Neuron (in vitro differentiated cells): ENCODE measurements around the gene SCAF1.

ENCODE experiments used
- H2AFZ ChIP-seq: one replicate; pipeline ENCODE4 v1.6.1; 2013; ENCODE audit warnings: low read depth, mild to moderate bottlenecking, inconsistent platforms, low read length, moderate library complexity
- H3K27me3 ChIP-seq: one replicate; pipeline ENCODE4 v1.6.1; 2013; ENCODE audit warnings: low read length; ENCODE audit not compliant: insufficient read depth
- H3K36me3 ChIP-seq: one replicate; pipeline ENCODE4 v1.6.1; 2013; ENCODE audit warnings: low read length; ENCODE audit not compliant: insufficient read depth
- H3K4me1 ChIP-seq: one replicate; pipeline ENCODE4 v1.6.1; 2013; ENCODE audit warnings: low read length; ENCODE audit not compliant: insufficient read depth
- H3K4me3 ChIP-seq: 2 replicates; pipeline ENCODE4 v1.5.1; 2013; ENCODE audit warnings: mild to moderate bottlenecking, low read length, moderate library complexity
- H3K9me3 ChIP-seq: one replicate; pipeline ENCODE4 v1.6.1; 2013; ENCODE audit warnings: low read length

The SCAF1 gene

GRCh38 chr19:49672131-49672919, 30.3 kb downstream of the SCAF1 start:
- Histone ChIP-seq H2AFZ (peak overlapping the region; percentile 39), H3K36me3 (peaks cover 11% of the 10 kb centered on the region), H3K9me3 (no peaks in the 10 kb centered on the region), H3K4me1 (peaks cover 7% of the 10 kb centered on the region), H3K4me3 (peak overlapping the region; percentile 27), H3K27me3 (no peaks in the 10 kb centered on the region)

GRCh38 chr19:49676136-49676783, 34.3 kb downstream of the SCAF1 start:
- peak overlapping the region; percentile 52 for H3K4me3 ChIP-seq
- H3K9me3 ChIP-seq: no peaks in the 10 kb centered on the region
- no peaks in the 10 kb centered on the region for H3K27me3 ChIP-seq
- H3K36me3 ChIP-seq: peaks cover 9% of the 10 kb centered on the region
- H3K4me1 ChIP-seq: peaks cover 34% of the 10 kb centered on the region
- H2AFZ ChIP-seq: peak overlapping the region; percentile 73

GRCh38 chr19:49676784-49677230, 34.8 kb downstream of the SCAF1 start:
- H3K27me3 ChIP-seq: no peaks in the 10 kb centered on the region
- peaks cover 32% of the 10 kb centered on the region for H3K4me1 ChIP-seq
- H3K4me3 ChIP-seq: peak overlapping the region; percentile 95

DNA sequence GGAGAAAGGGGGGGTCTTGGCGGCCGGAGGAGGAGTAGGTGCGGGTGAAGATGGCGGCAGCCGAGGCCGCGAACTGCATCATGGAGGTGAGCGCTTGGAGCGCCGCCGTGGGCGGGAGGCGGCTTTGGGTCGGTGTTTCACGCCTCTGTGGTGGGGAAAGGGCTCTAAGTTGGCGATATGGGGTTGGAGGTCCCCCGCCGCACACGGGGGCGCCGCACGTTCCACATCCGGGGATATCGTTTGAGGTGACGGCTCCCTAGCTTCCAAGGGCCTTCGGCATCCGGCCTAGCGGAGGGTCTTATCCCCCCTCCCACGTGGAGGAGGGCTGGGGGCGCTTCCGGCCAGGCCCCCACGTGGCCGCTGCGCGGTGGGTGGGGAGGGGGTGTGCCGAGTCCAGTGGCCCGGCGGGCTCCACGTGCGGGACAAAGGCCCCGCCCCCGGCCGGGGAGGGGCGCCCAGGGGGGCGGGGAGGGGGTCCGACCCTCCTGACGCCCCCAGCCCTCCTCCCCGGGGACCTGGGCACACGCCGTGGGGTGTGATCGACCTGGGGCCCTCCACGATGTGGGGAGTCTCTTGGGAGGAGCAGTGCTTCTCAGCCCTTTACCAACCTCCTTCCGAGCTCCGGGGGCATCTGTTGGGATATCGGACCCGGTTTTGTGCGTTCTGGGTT, 35.4 kb downstream of the SCAF1 start, which contains the start of gene PRMT1:
PRMT1 (plus strand) TSS at position 41 of the 670 bp plus-strand sequence; CDS start at position 51, 10 bp downstream.
- Histone ChIP-seq H3K27me3 (no peaks in the 10 kb centered on the region), H3K4me1 (peaks cover 28% of the 10 kb centered on the region), H3K4me3 (peak within 1 kb of the TSS; percentile 95), H2AFZ (peak within 1 kb of the TSS; percentile 73), H3K36me3 (peaks cover 18% of the 10 kb centered on the region), H3K9me3 (no peaks in the 10 kb centered on the region)

More at GRCh38 chr19:49676784-49677230, 34.8 kb downstream of the SCAF1 start:
- H3K36me3 ChIP-seq: peaks cover 12% of the 10 kb centered on the region
- no peaks in the 10 kb centered on the region for H3K9me3 ChIP-seq
- H2AFZ ChIP-seq: no peak overlapping the region

DNA sequence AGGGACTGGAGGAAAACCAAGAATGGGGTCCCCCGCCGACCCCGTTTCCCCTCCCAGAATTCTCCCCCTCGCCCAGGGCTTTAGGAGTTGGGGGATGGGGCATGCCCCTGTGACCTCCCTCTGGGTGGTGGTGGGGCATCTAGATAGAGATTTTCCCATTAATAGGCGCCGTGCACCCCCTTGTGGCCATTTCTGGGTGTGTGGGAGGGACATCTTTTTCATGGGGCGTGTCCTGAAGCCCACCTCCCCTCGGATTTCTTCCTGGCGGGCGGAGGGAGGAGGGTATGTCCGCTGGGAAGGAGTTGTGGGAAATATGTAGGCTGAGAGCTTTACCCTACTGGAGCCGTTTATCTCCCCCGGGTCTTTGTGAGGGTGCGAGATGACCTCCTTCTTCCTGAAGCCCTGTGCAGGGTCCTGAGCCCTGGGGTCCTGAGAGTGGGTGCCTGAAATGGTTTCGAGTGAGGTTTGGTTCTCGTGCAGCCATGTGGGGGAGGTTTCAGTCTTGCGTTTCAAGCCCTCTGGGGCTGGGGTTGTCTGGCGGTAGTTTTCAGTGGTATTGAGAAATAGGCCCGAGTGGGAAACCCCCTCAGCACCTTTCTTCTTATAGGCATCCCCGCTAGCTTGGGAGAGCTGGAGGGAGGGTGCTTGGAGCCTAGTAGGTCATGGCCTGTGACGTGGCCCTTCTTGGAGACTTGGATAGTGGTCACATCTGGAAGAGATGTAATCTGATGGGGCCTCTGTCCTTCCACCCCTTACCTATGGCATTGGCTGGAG, 36.1 kb downstream of the SCAF1 start:
- H3K27me3 ChIP-seq: no peaks in the 10 kb centered on the region
- H2AFZ ChIP-seq: no peak overlapping the region
- peaks cover 23% of the 10 kb centered on the region for H3K36me3 ChIP-seq
- no peaks in the 10 kb centered on the region for H3K9me3 ChIP-seq
- peak overlapping the region; percentile 95 for H3K4me3 ChIP-seq
- peaks cover 28% of the 10 kb centered on the region for H3K4me1 ChIP-seq

GRCh38 chr19:49678985-49679770, 37.2 kb downstream of the SCAF1 start:
- H3K4me1 ChIP-seq: peaks cover 28% of the 10 kb centered on the region
- H3K36me3 ChIP-seq: peaks cover 26% of the 10 kb centered on the region
- H3K9me3 ChIP-seq: no peaks in the 10 kb centered on the region
- no peak overlapping the region for H3K4me3 ChIP-seq
- H3K27me3 ChIP-seq: no peaks in the 10 kb centered on the region
- H2AFZ ChIP-seq: no peak overlapping the region

GRCh38 chr19:49679771-49680413, 37.9 kb downstream of the SCAF1 start:
- no peak overlapping the region for H3K4me3 ChIP-seq
- H2AFZ ChIP-seq: no peak overlapping the region
- H3K9me3 ChIP-seq: no peaks in the 10 kb centered on the region
- H3K4me1 ChIP-seq: peaks cover 28% of the 10 kb centered on the region
- peaks cover 33% of the 10 kb centered on the region for H3K36me3 ChIP-seq
- no peaks in the 10 kb centered on the region for H3K27me3 ChIP-seq

DNA sequence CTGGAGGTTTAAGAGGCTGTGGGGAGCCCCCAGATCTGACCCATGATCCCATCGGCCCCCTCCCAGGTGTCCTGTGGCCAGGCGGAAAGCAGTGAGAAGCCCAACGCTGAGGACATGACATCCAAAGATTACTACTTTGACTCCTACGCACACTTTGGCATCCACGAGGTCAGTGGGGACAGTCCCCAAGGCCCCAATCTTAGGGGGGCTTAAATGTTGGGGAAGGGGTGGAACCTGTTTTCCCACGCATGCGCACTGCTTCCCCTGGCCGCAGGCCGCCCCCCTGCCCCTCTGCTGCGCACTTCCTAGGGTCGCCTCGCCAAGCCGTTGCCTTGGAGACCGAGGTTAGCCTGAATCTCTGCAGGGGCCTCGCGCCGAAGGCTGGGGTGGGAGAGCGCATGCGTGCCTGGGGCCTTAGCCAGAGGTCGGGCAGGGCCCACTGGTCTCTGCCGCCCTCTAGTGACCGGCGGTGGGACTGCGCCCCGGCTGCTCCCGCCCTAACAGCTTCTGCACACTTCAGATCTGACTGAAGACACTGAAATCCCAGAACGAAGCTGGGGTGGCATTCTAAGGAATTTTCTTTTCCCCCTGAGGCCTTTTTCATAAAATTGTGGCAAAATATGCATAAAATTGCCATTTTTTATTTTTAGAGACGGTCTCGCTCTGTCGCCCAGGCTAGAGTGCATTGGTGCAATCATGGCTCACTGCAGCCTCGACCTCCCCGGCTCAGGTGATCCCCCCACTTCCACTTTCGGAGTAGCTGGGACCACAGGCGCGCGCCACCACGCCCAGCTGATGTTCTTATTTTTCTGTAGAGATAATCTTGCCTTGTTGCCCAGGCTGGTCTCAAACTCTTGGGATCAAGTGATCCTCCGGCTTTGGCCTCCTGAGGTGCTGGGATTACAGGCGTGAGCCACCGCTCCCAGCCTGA, 38.7 kb downstream of the SCAF1 start:
- H3K4me3 ChIP-seq: no peak overlapping the region
- peaks cover 40% of the 10 kb centered on the region for H3K36me3 ChIP-seq
- no peak overlapping the region for H2AFZ ChIP-seq
- peaks cover 28% of the 10 kb centered on the region for H3K4me1 ChIP-seq
- no peaks in the 10 kb centered on the region for H3K27me3 ChIP-seq
- no peaks in the 10 kb centered on the region for H3K9me3 ChIP-seq

- Histone ChIP-seq H3K4me1 (peaks cover 28% of the 10 kb centered on the region), H3K36me3 (peaks cover 48% of the 10 kb centered on the region)
These were observed 39.8 kb downstream of the SCAF1 start for GRCh38 chr19:49681830-49682229.

GRCh38 chr19:49682274-49682673, 40.3 kb downstream of the SCAF1 start:
- no peak overlapping the region for H3K4me3 ChIP-seq
- peaks cover 50% of the 10 kb centered on the region for H3K36me3 ChIP-seq
- no peaks in the 10 kb centered on the region for H3K27me3 ChIP-seq
- H3K4me1 ChIP-seq: peaks cover 28% of the 10 kb centered on the region
- no peak overlapping the region for H2AFZ ChIP-seq
- no peaks in the 10 kb centered on the region for H3K9me3 ChIP-seq

More at GRCh38 chr19:49681830-49682229, 39.8 kb downstream of the SCAF1 start:
- H3K9me3 ChIP-seq: no peaks in the 10 kb centered on the region
- no peak overlapping the region for H3K4me3 ChIP-seq
- no peak overlapping the region for H2AFZ ChIP-seq
- no peaks in the 10 kb centered on the region for H3K27me3 ChIP-seq

DNA sequence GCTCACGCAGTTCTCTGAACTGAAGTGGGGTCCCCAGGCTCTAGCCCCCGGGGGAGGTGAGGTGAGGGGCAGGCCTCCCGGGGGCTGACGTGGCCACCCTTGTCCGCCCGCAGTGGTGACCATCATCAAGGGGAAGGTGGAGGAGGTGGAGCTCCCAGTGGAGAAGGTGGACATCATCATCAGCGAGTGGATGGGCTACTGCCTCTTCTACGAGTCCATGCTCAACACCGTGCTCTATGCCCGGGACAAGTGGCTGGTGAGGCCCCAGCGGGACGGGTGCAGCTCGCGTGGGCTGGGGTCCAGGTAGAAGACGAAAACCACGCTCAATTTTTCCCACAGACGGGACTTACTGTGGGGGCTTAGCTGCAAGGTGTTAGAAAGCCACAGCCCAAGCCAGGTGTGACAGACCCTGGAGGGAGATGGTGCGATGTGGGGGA, 41.8 kb downstream of the SCAF1 start:
- no peak overlapping the region for H2AFZ ChIP-seq
- H3K4me3 ChIP-seq: no peak overlapping the region
- no peaks in the 10 kb centered on the region for H3K9me3 ChIP-seq
- no peaks in the 10 kb centered on the region for H3K27me3 ChIP-seq
- peaks cover 25% of the 10 kb centered on the region for H3K4me1 ChIP-seq
- peaks cover 59% of the 10 kb centered on the region for H3K36me3 ChIP-seq
